Breast epithelium (tissue), 3 donors: ENCODE data around the gene FFAR4.

Experiments used
- CTCF ChIP-seq, 3 donors: fragments of 450-650 bp; IDR thresholded peaks; one replicate each; pipeline ENCODE4 v1.5.1; 2016 to 2017; ENCODE audit warnings: antibody characterized with exemption in 3 of 3, mild to moderate bottlenecking in 3 of 3, moderate library complexity in 3 of 3
- POLR2A ChIP-seq: fragments of 450-650 bp; IDR thresholded peaks from one replicate; pipeline ENCODE4 v1.6.1; 2016; ENCODE audit warnings: antibody characterized with exemption, mild to moderate bottlenecking, moderate library complexity

GRCh38 chr10:93570383-93570782 lies 3.9 kb downstream of the FFAR4 start:
- TF ChIP-seq CTCF (IDR thresholded peaks at IDR 0.05): no peak
- no peak for TF ChIP-seq POLR2A
